ENCODE data around the gene STRN4. TPM values are rescaled to one million over a fixed set of nuclear protein-coding genes. Genes with fewer than 3 reads are reported as not detected.
A peak's percentile ranks its signal among the peaks of the same experiment; 100 is the strongest.

STRN4 gene
- total and polyA plus RNA-seq, 2 donors (not counting 1 experiment from before 2014, with no cell fraction given), result 111 to 112 TPM

- Histone ChIP-seq H3K4me1 (ENCODE audit: control insufficient read depth in 2 of 2, insufficient read depth in 2 of 2, low read length in 2 of 2) (no peaks in the 10 kb centered on the region), H3K36me3 (replicated peaks in 1 of 2; ENCODE audit: control extremely low read depth in 1 of 2, control insufficient read depth in 1 of 2, extremely low read depth in 1 of 2, insufficient read depth in 2 of 2, low read length in 1 of 2) (peaks cover 9 to 82% of the 10 kb centered on the region in 2 experiments), H3K4me2 (replicated peaks; ENCODE audit: low read depth, low read length, poor library complexity, severe bottlenecking) (no peak overlapping the region), H3K79me2 (ENCODE audit: control insufficient read depth, insufficient read depth, low read length) (peaks cover 8% of the 10 kb centered on the region), H3K4me3 (ENCODE audit: control extremely low read depth in 1 of 5, extremely low read depth in 1 of 5, insufficient read depth in 1 of 5, low read depth in 2 of 5, low read length in 4 of 5) (no peak overlapping the region), H3K9ac (ENCODE audit: low read length) (no peak overlapping the region), H3K27me3 (replicated peaks in 1 of 4; ENCODE audit: control extremely low read depth in 1 of 4, control insufficient read depth in 3 of 4, insufficient read depth in 4 of 4, low read length in 3 of 4) (no peaks in the 10 kb centered on the region), H4K20me1 (ENCODE audit: control insufficient read depth, insufficient read depth, low read length, poor library complexity, severe bottlenecking) (peaks cover 82% of the 10 kb centered on the region), H3K9me3 (ENCODE audit: control extremely low read depth in 1 of 3, control insufficient read depth in 2 of 3, insufficient read depth in 1 of 3, low read length in 2 of 3) (no peaks in the 10 kb centered on the region), H3K27ac (ENCODE audit: low read length in 2 of 2) (no peak overlapping the region), H2AFZ (ENCODE audit: insufficient read depth, low read depth, low read length, poor library complexity, severe bottlenecking) (no peak overlapping the region)
- peak; percentile 83 for ATAC-seq (ENCODE audit: low read depth)
- CTCF ChIA-PET, result interaction anchor here (0.6 to 1.6 kb wide), 3 partner anchors 16 to 159 kb away, joined by 3 read pairs; no protein-coding TSS in a partner anchor
- Mint-ChIP-seq H3K27ac (peak overlapping the region; percentile 37), H3K4me3 (no peak overlapping the region), H3K27me3 (no peaks in the 10 kb centered on the region), H3K4me1 (peaks cover 2% of the 10 kb centered on the region), H3K9me3 (ENCODE audit: insufficient read depth) (no peaks in the 10 kb centered on the region)
- POLR2A ChIA-PET, result interaction anchor here (0.6 kb wide), 1 partner anchor 310 kb away, joined by 3 read pairs; no protein-coding TSS in a partner anchor
- TF ChIP-seq EZH2 (IDR thresholded peaks at IDR 0.05; ENCODE audit: borderline replicate concordance, insufficient read depth, low read depth, low read length, poor library complexity, severe bottlenecking) (no peak), CTCF (IDR thresholded peaks at IDR 0.05) (no peak)
- intact Hi-C loops (cut with micrococcal nuclease), result no loop called here
- WGBS (ENCODE audit: insufficient coverage), result 92% methylated on average over 24 of the region's 26 CpGs
- peak; percentile 69 for DNase-seq
Observed at GRCh38 chr19:46678110-46678732, 68.0 kb downstream of the STRN4 start.

- H3K4me3 Mint-ChIP-seq, result no peak overlapping the region
- ATAC-seq (ENCODE audit: low read depth), result no peak
- POLR2A ChIA-PET, result no interaction called here
Observed at GRCh38 chr19:46674416-46675178, 71.7 kb downstream of the STRN4 start.

More at GRCh38 chr19:46674416-46675178, 71.7 kb downstream of the STRN4 start:
- CTCF ChIA-PET, result interaction anchor here (0.9 to 2.1 kb wide), 5 partner anchors 11 to 166 kb away, joined by 3 to 9 read pairs (median 4); no protein-coding TSS in a partner anchor
- Mint-ChIP-seq H3K4me1 (no peaks in the 10 kb centered on the region), H3K27me3 (no peaks in the 10 kb centered on the region), H3K27ac (peak overlapping the region; percentile 56), H3K9me3 (ENCODE audit: insufficient read depth) (peaks cover 2% of the 10 kb centered on the region)
- Histone ChIP-seq H3K4me3 (ENCODE audit: control extremely low read depth in 1 of 5, extremely low read depth in 1 of 5, insufficient read depth in 1 of 5, low read depth in 2 of 5, low read length in 4 of 5) (no peak overlapping the region), H3K4me1 (ENCODE audit: control insufficient read depth in 2 of 2, insufficient read depth in 2 of 2, low read length in 2 of 2) (no peaks in the 10 kb centered on the region), H3K27me3 (replicated peaks in 1 of 4; ENCODE audit: control extremely low read depth in 1 of 4, control insufficient read depth in 3 of 4, insufficient read depth in 4 of 4, low read length in 3 of 4) (no peaks in the 10 kb centered on the region), H3K36me3 (replicated peaks in 1 of 2; ENCODE audit: control extremely low read depth in 1 of 2, control insufficient read depth in 1 of 2, extremely low read depth in 1 of 2, insufficient read depth in 2 of 2, low read length in 1 of 2) (peaks cover 0 to 59% of the 10 kb centered on the region in 2 experiments), H3K9me3 (ENCODE audit: control extremely low read depth in 1 of 3, control insufficient read depth in 2 of 3, insufficient read depth in 1 of 3, low read length in 2 of 3) (no peaks in the 10 kb centered on the region), H3K27ac (ENCODE audit: low read length in 2 of 2) (no peak overlapping the region), H3K4me2 (replicated peaks; ENCODE audit: low read depth, low read length, poor library complexity, severe bottlenecking) (no peak overlapping the region), H4K20me1 (ENCODE audit: control insufficient read depth, insufficient read depth, low read length, poor library complexity, severe bottlenecking) (peaks cover 65% of the 10 kb centered on the region), H3K9ac (ENCODE audit: low read length) (no peak overlapping the region), H3K79me2 (ENCODE audit: control insufficient read depth, insufficient read depth, low read length) (no peaks in the 10 kb centered on the region), H2AFZ (ENCODE audit: insufficient read depth, low read depth, low read length, poor library complexity, severe bottlenecking) (no peak overlapping the region)
- intact Hi-C loops (cut with micrococcal nuclease), result no loop called here
- no peak for TF ChIP-seq EZH2 (IDR thresholded peaks at IDR 0.05; ENCODE audit: borderline replicate concordance, insufficient read depth, low read depth, low read length, poor library complexity, severe bottlenecking)
- TF ChIP-seq CTCF (IDR thresholded peaks at IDR 0.05), result no peak
- WGBS (ENCODE audit: insufficient coverage), result 96% methylated on average over 18 of the region's 21 CpGs
- no peak for DNase-seq
